ENCODE data around the gene SFXN5.

- TF ChIP-seq CTCF (IDR thresholded peaks at IDR 0.05) (no peak), POLR2A (IDR thresholded peaks at IDR 0.05) (no peak)
Observed at GRCh38 chr2:73089270-73090030, 17.9 kb upstream of the SFXN5 start.

All from heart left ventricle (tissue), 13 donors.